Stomach (tissue), 9 donors: ENCODE measurements around the gene MEN1. TPM values are rescaled to one million over a fixed set of nuclear protein-coding genes. Genes with fewer than 3 reads are reported as not detected.

Source experiments
- DNase-seq, 2 donors: peaks; one replicate each; pipeline versions ENCODE4 v3.0.0 to v3.0.0-alpha.2; 2013 to 2019
- H3K27ac ChIP-seq, 5 donors: fragments of 200-600 bp in 4 of 5; sonication (generic) in 4 of 5; one replicate each; pipeline ENCODE4 v1.5.1; 2013 to 2019; ENCODE audit warnings: mild to moderate bottlenecking in 1 of 5, moderate library complexity in 1 of 5
- H3K27me3 ChIP-seq, 3 donors: fragments of 200-600 bp; sonication (generic); one replicate each; pipeline ENCODE4 v1.5.1; 2017 to 2019; ENCODE audit warnings: mixed run types in 1 of 3
- H3K36me3 ChIP-seq, 4 donors: fragments of 200-600 bp; sonication (generic); 1 replicate in 3 of 4; 2 replicates in 1 of 4; pipeline ENCODE4 v1.5.1; 2016 to 2019
- H3K4me1 ChIP-seq, 4 donors: fragments of 200-600 bp; sonication (generic); one replicate each; pipeline ENCODE4 v1.5.1; 2016 to 2019
- H3K4me3 ChIP-seq, 4 donors: fragments of 200-600 bp; sonication (generic) in 3 of 4; one replicate each; pipeline ENCODE4 v1.5.1; 2016 to 2019; ENCODE audit warnings: mild to moderate bottlenecking in 1 of 4
- H3K9me3 ChIP-seq, 4 donors: fragments of 200-600 bp; sonication (generic); one replicate each; pipeline ENCODE4 v1.5.1; 2016 to 2019
- CTCF ChIP-seq, 7 experiments: fragments of 450-650 bp in 4 of 7; fragments of 200-600 bp in 3 of 7; sonication (generic) in 3 of 7; IDR thresholded peaks; one replicate each; pipeline ENCODE4 v1.5.1; 2016 to 2019; ENCODE audit warnings: antibody characterized with exemption in 7 of 7, control low read depth in 2 of 7, mild to moderate bottlenecking in 1 of 7
- EP300 ChIP-seq: sonication (generic); formaldehyde crosslinking; IDR thresholded peaks from one replicate; pipeline ENCODE4 v1.6.1; 2017; ENCODE audit warnings: antibody characterized with exemption
- POLR2A ChIP-seq, 4 donors: fragments of 450-650 bp; IDR thresholded peaks; one replicate each; pipeline ENCODE4 v1.6.1; 2016; ENCODE audit warnings: antibody characterized with exemption in 4 of 4, control low read depth in 2 of 4, mild to moderate bottlenecking in 1 of 4, moderate library complexity in 1 of 4
- POLR2AphosphoS5 ChIP-seq, 3 donors: sonication (generic); formaldehyde crosslinking; IDR thresholded peaks; one replicate each; pipeline ENCODE4 v1.6.1; 2016; ENCODE audit warnings: antibody characterized with exemption in 3 of 3
- WGBS, 5 donors: extraction: QIAGEN DNeasy Blood & Tissue Kit in 3 of 5; methylation state at CpG; one replicate each; pipeline versions ENCODE4 v1.1.5 to v1.1.7; 2013 to 2018; 5-methylcytosine and 5-hydroxymethylcytosine counted together
- intact Hi-C: fragments of 100-400 bp; cut with DNase I; formaldehyde crosslinking; loops from one replicate; pipeline ENCODE4 v1.15.1; 2023; ENCODE audit warnings: low total_unique reads
- polyA plus RNA-seq, 3 donors: library from polyadenylated mRNA; stranded (reverse); fragments of 200-250 nt; gene quantifications; one replicate each; pipeline ENCODE4 v1.2.3, GENCODE V29; 2013
- total RNA-seq, 5 donors: library from RNA; depleted of rRNA; stranded (reverse); fragments of >200 nt; gene quantifications; one replicate each; pipeline versions ENCODE4 v1.1.0 to v1.2.3, GENCODE V29; 2014 to 2016
- donor health status: healthy with polysubstance abuse.
- donor health status: Bipolar disorder and iron deficiency.
- donor health status: healthy.

The MEN1 gene
- total and polyA plus RNA-seq, 8 donors: 9.4 to 62.5 (median 15.9) TPM

- Histone ChIP-seq H3K36me3 (peaks cover 10 to 68% (median 52%) of the 10 kb centered on the region in 4 donors), H3K4me1 (peaks cover 24 to 35% (median 33%) of the 10 kb centered on the region in 4 donors), H3K27me3 (no peaks in the 10 kb centered on the region), H3K27ac (peak overlapping the region; percentile 48 to 91 (median 85)), H3K9me3 (no peaks in the 10 kb centered on the region), H3K4me3 (peak overlapping the region; percentile 58 to 73 (median 67))
- TF ChIP-seq POLR2AphosphoS5 (IDR thresholded peaks at IDR 0.05) (no peak), POLR2A (IDR thresholded peaks at IDR 0.05) (no peak), EP300 (no peak)
- 42 to 52% (median 49%) methylated on average over 8 to 13 of the region's 13 CpGs for WGBS, 5 donors
- intact Hi-C loops: no loop called here
- peak in 1 of 2 donors; percentile 57 for DNase-seq
These were observed 8.6 kb downstream of the MEN1 start for GRCh38 chr11:64801561-64802369.

- Histone ChIP-seq H3K4me1 (peaks cover 24 to 35% (median 33%) of the 10 kb centered on the region in 4 donors), H3K27me3 (no peaks in the 10 kb centered on the region), H3K27ac (peak overlapping the region in 3 of 5 donors; percentile 85 to 91 (median 90)), H3K9me3 (no peaks in the 10 kb centered on the region), H3K4me3 (no peak overlapping the region), H3K36me3 (peaks cover 10 to 68% (median 53%) of the 10 kb centered on the region in 4 donors)
- 45 to 77% (median 74%) methylated on average over 7 to 9 of the region's 9 CpGs for WGBS, 5 donors
- no peak for DNase-seq
- TF ChIP-seq POLR2AphosphoS5 (IDR thresholded peaks at IDR 0.05) (no peak), POLR2A (IDR thresholded peaks at IDR 0.05) (no peak)
- intact Hi-C loops: no loop called here
These were observed 9.2 kb downstream of the MEN1 start for GRCh38 chr11:64801158-64801464.

GRCh38 chr11:64800303-64801157, 9.8 kb downstream of the MEN1 start:
- no peak for DNase-seq

GRCh38 chr11:64799623-64800302, 10.6 kb downstream of the MEN1 start:
- no peaks in the 10 kb centered on the region for H3K9me3 ChIP-seq
- peak overlapping the region in 2 of 5 donors; percentile 29 to 85 for H3K27ac ChIP-seq
- no peaks in the 10 kb centered on the region for H3K27me3 ChIP-seq
- 71 to 77% (median 72%) methylated on average over 10 to 14 of the region's 14 CpGs for WGBS, 5 donors
- DNase-seq: no peak
- H3K36me3 ChIP-seq: peaks cover 2 to 68% (median 46%) of the 10 kb centered on the region in 4 donors
- no peak for TF ChIP-seq CTCF (IDR thresholded peaks at IDR 0.05)
- TF ChIP-seq EP300: no peak
- TF ChIP-seq POLR2AphosphoS5 (IDR thresholded peaks at IDR 0.05): no peak
- TF ChIP-seq POLR2A (IDR thresholded peaks at IDR 0.05): no peak
- no peak overlapping the region for H3K4me3 ChIP-seq
- H3K4me1 ChIP-seq: peaks cover 24 to 33% (median 31%) of the 10 kb centered on the region in 4 donors
- intact Hi-C loops: no loop called here

More at GRCh38 chr11:64800303-64801157, 9.8 kb downstream of the MEN1 start:
- peaks cover 24 to 35% (median 33%) of the 10 kb centered on the region in 4 donors for H3K4me1 ChIP-seq
- TF ChIP-seq CTCF (IDR thresholded peaks at IDR 0.05): no peak
- no peak for TF ChIP-seq POLR2AphosphoS5 (IDR thresholded peaks at IDR 0.05)
- TF ChIP-seq POLR2A (IDR thresholded peaks at IDR 0.05): no peak
- TF ChIP-seq EP300: no peak
- no peak overlapping the region for H3K4me3 ChIP-seq
- H3K36me3 ChIP-seq: peaks cover 9 to 68% (median 53%) of the 10 kb centered on the region in 4 donors
- peak overlapping the region in 3 of 5 donors; percentile 29 to 90 (median 85) for H3K27ac ChIP-seq
- intact Hi-C loops: no loop called here
- H3K27me3 ChIP-seq: no peaks in the 10 kb centered on the region
- no peaks in the 10 kb centered on the region for H3K9me3 ChIP-seq
- 77 to 89% (median 80%) methylated on average over 16 to 26 of the region's 26 CpGs for WGBS, 5 donors

DNA sequence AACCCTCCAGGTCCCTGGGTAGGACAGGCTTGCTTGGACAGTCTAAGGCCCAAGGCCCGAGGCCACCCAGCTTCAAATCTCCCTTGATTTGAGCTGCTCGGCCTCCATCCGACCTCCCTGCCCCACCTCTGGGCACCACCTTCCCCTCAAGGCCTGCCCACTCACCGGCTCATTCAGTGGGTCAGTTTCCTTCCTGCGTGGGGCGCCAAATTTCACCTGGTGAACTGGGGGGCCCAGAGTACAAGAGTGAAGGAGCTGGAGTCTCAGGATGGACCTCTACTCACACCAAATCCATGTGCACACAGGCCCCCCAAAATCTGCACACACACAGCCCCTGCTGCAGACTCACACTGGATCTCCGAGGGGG, 11.1 kb downstream of the MEN1 start:
- intact Hi-C loops: no loop called here

More for the DNA sequence above, 11.1 kb downstream of the MEN1 start:
- WGBS, 5 donors: 69 to 85% (median 79%) methylated on average over 6 to 7 of the region's 7 CpGs
- Histone ChIP-seq H3K27me3 (no peaks in the 10 kb centered on the region), H3K27ac (no peak overlapping the region), H3K4me3 (no peak overlapping the region), H3K36me3 (peaks cover 0 to 67% (median 42%) of the 10 kb centered on the region in 4 donors), H3K9me3 (no peaks in the 10 kb centered on the region), H3K4me1 (peaks cover 19 to 28% (median 26%) of the 10 kb centered on the region in 4 donors)
- no peak for DNase-seq
- no peak for TF ChIP-seq POLR2AphosphoS5 (IDR thresholded peaks at IDR 0.05)
- TF ChIP-seq EP300: no peak
- no peak for TF ChIP-seq CTCF (IDR thresholded peaks at IDR 0.05)
- no peak for TF ChIP-seq POLR2A (IDR thresholded peaks at IDR 0.05)
